ENCODE data around the gene ELL2. TPM values are rescaled to one million over a fixed set of nuclear protein-coding genes. Genes with fewer than 3 reads are reported as not detected.

The ELL2 gene
- total and polyA plus RNA-seq, 2 of the 13 experiments (the other 11 are each of a cell fraction or from before 2014, with no cell fraction given) = 78.9 to 97.1 TPM

DNA sequence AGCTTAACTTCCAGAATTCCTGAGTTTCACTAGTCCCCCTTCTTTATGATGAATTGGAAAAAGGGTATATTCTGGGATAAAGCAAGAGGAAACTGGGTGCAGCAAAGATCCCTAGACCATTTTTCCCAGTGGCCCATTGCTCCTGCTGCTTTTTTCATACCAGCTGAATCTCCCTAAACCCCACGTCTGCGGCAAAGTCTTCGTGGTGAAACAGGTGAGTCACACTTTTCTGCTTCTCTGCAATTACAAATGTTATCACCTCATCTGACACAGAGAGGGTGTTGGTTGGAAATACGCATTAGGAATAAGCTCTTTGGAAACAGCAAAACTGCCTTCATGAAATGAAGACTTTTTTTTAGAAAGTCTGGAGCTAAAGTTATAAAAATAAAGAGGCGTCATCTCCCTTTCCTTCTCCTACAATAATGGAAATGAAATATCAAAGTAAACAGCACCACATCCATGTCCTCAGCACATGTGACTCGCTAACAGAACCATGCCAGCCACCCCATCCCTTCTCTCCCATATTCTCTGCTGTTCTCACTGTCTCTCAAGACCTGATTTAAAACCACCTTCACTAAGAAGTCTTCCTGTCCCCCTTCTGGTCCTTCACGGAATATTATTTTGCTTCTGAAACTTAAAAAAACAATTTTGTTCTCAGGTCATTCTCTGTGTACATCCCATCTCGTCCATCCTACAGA is 99.6 kb downstream of the ELL2 start (continued):
- no peak for TF ChIP-seq ISX (CRISPR knock-in tag; conservative IDR thresholded peaks at IDR 0.05)
- TF ChIP-seq ZNF883 (CRISPR knock-in tag; IDR thresholded peaks at IDR 0.05; ENCODE audit: not compliant biosample characterization) = no peak
- no peak for TF ChIP-seq ZNF878 (CRISPR knock-in tag; IDR thresholded peaks at IDR 0.05)
- TF ChIP-seq ZFP90 (CRISPR knock-in tag; IDR thresholded peaks at IDR 0.05; ENCODE audit: borderline replicate concordance) = no peak
- no peak for TF ChIP-seq RFXAP (CRISPR knock-in tag; IDR thresholded peaks at IDR 0.05; ENCODE audit: borderline replicate concordance)
- TF ChIP-seq PCBP1 (IDR thresholded peaks at IDR 0.05; ENCODE audit: borderline replicate concordance, low read depth, low read length) = no peak
- no peak for TF ChIP-seq RARG (CRISPR knock-in tag; IDR thresholded peaks at IDR 0.05; ENCODE audit: low read depth)
- TF ChIP-seq KLF11 (CRISPR knock-in tag; IDR thresholded peaks at IDR 0.05) = no peak
- TF ChIP-seq, protein P1, sequence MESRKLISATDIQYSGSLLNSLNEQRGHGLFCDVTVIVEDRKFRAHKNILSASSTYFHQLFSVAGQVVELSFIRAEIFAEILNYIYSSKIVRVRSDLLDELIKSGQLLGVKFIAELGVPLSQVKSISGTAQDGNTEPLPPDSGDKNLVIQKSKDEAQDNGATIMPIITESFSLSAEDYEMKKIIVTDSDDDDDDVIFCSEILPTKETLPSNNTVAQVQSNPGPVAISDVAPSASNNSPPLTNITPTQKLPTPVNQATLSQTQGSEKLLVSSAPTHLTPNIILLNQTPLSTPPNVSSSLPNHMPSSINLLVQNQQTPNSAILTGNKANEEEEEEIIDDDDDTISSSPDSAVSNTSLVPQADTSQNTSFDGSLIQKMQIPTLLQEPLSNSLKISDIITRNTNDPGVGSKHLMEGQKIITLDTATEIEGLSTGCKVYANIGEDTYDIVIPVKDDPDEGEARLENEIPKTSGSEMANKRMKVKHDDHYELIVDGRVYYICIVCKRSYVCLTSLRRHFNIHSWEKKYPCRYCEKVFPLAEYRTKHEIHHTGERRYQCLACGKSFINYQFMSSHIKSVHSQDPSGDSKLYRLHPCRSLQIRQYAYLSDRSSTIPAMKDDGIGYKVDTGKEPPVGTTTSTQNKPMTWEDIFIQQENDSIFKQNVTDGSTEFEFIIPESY (CRISPR knock-in tag; IDR thresholded peaks at IDR 0.05) = no peak
- no peak for TF ChIP-seq ADNP (CRISPR knock-in tag; IDR thresholded peaks at IDR 0.05)
- no peak for TF ChIP-seq ZNF761 (CRISPR knock-in tag; conservative IDR thresholded peaks at IDR 0.05)
- TF ChIP-seq SKI (IDR thresholded peaks at IDR 0.05; ENCODE audit: partially characterized antibody) = no peak
- TF ChIP-seq KMT2A (CRISPR knock-in tag; IDR thresholded peaks at IDR 0.05) = 0 out of 2 replicates have a peak, but pooled peaks have one; percentile 2
- TF ChIP-seq ZNF770 (CRISPR knock-in tag; IDR thresholded peaks at IDR 0.05) = no peak
- no peak for TF ChIP-seq GTF3A (CRISPR knock-in tag; conservative IDR thresholded peaks at IDR 0.05)
- TF ChIP-seq EHMT2 (IDR thresholded peaks at IDR 0.05; ENCODE audit: borderline replicate concordance, low read depth, low read length) = no peak
- TF ChIP-seq ZNF160 (CRISPR knock-in tag; IDR thresholded peaks at IDR 0.05) = no peak
- peak; percentile 5 for TF ChIP-seq ASH2L (IDR thresholded peaks at IDR 0.05; ENCODE audit: insufficient read length, low read depth, low read length)
- no peak for TF ChIP-seq KDM6A (CRISPR knock-in tag; IDR thresholded peaks at IDR 0.05; ENCODE audit: low read depth)
- no peak for TF ChIP-seq HNF1A (IDR thresholded peaks at IDR 0.05; ENCODE audit: low read depth)
- TF ChIP-seq HNF1A (CRISPR knock-in tag; IDR thresholded peaks at IDR 0.05; ENCODE audit: borderline replicate concordance) = no peak
- TF ChIP-seq ZNF747 (CRISPR knock-in tag; IDR thresholded peaks at IDR 0.05; ENCODE audit: borderline replicate concordance) = no peak

Data from HepG2 (cell line).